ENCODE results near the gene MX2. TPM values are rescaled to one million over a fixed set of nuclear protein-coding genes. Genes with fewer than 3 reads are reported as not detected.

MX2 gene
- total and polyA plus RNA-seq, 2 donors (not counting 3 experiments of a cell fraction or from before 2014, with no cell fraction given) = 0.01 TPM; not detected in 1

DNA sequence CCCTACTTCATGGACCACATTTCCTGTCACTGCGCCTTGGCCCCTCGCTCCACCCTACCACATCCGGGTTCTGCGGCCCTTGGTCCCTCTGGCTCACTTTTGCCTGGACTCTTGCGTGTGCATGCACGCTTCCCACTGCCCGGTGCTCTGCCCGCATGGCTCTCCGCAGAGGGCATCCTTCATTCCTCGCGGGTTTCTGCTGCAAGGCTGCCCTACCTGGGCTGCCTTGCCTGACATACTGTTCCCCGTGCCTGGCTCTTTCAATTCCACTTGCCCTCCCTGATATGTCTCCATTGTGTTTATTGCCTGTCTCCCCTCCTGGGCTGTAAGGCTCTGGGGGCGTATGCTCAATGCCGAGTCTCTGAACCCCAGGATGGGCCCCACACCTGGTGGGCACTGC is 26.4 kb downstream of the MX2 start:
- Histone ChIP-seq H2AFZ (ENCODE audit: low read depth, low read length) (no peak overlapping the region), H3K9ac (replicated peaks; ENCODE audit: extremely low read depth, insufficient read depth, low read length) (no peak overlapping the region), H3K4me1 (ENCODE audit: control insufficient read depth, extremely low read depth, insufficient read depth, low read length) (no peaks in the 10 kb centered on the region), H4K20me1 (replicated peaks; ENCODE audit: control insufficient read depth, extremely low read depth, insufficient read depth, low read length) (no peaks in the 10 kb centered on the region), H3K27ac (ENCODE audit: insufficient read depth, low read depth, low read length) (no peak overlapping the region), H3K27me3 (ENCODE audit: control insufficient read depth in 2 of 2, insufficient read depth in 2 of 2, low read length in 2 of 2) (no peaks in the 10 kb centered on the region), H3K79me2 (ENCODE audit: control insufficient read depth, insufficient read depth, low read length) (no peaks in the 10 kb centered on the region), H3K36me3 (ENCODE audit: control insufficient read depth in 2 of 2, extremely low read depth in 1 of 2, insufficient read depth in 2 of 2, low read length in 2 of 2) (no peaks in the 10 kb centered on the region), H3K9me1 (replicated peaks; ENCODE audit: control insufficient read depth, extremely low read depth, insufficient read depth, low read length) (no peaks in the 10 kb centered on the region), H3K4me3 (replicated peaks in 1 of 3; ENCODE audit: insufficient read depth in 1 of 3, low read depth in 1 of 3, low read length in 3 of 3) (no peak overlapping the region), H3K4me2 (ENCODE audit: insufficient read depth, low read length) (no peak overlapping the region), H3K9me3 (replicated peaks; ENCODE audit: control insufficient read depth, insufficient read depth, low read length) (no peaks in the 10 kb centered on the region)
- ChIA-PET POLR2A (no interaction called here), CTCF (no interaction called here)
- DNase-seq (ENCODE audit: low read depth, low spot score) (no peak), FAIRE-seq (no peak)
- intact Hi-C loops (cut with micrococcal nuclease) (no loop called here), dilution Hi-C loops (cut with MboI; ENCODE audit: extremely low pct_ligation_motif_present, low sequenced_read_pairs) (no loop called here)
- no peak for TF ChIP-seq JUN (IDR thresholded peaks at IDR 0.05; ENCODE audit: borderline replicate concordance, insufficient read depth, insufficient read length, low read depth)
- TF ChIP-seq FOS (IDR thresholded peaks at IDR 0.05; ENCODE audit: borderline replicate concordance, insufficient read depth, low read length) = no peak
- no peak for TF ChIP-seq MYC (IDR thresholded peaks at IDR 0.05; ENCODE audit: low read depth, low read length)
- TF ChIP-seq POLR2A (IDR thresholded peaks at IDR 0.05; ENCODE audit: low read depth, low read length) = no peak
- TF ChIP-seq, protein P1, sequence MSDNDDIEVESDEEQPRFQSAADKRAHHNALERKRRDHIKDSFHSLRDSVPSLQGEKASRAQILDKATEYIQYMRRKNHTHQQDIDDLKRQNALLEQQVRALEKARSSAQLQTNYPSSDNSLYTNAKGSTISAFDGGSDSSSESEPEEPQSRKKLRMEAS (IDR thresholded peaks at IDR 0.05; ENCODE audit: insufficient read depth, insufficient read length) = no peak
- TF ChIP-seq, protein P2, sequence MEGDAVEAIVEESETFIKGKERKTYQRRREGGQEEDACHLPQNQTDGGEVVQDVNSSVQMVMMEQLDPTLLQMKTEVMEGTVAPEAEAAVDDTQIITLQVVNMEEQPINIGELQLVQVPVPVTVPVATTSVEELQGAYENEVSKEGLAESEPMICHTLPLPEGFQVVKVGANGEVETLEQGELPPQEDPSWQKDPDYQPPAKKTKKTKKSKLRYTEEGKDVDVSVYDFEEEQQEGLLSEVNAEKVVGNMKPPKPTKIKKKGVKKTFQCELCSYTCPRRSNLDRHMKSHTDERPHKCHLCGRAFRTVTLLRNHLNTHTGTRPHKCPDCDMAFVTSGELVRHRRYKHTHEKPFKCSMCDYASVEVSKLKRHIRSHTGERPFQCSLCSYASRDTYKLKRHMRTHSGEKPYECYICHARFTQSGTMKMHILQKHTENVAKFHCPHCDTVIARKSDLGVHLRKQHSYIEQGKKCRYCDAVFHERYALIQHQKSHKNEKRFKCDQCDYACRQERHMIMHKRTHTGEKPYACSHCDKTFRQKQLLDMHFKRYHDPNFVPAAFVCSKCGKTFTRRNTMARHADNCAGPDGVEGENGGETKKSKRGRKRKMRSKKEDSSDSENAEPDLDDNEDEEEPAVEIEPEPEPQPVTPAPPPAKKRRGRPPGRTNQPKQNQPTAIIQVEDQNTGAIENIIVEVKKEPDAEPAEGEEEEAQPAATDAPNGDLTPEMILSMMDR (IDR thresholded peaks at IDR 0.05; ENCODE audit: extremely low read depth in 1 of 2, insufficient read depth in 1 of 2, low read depth in 1 of 2, low read length in 2 of 2) = no peak
- no peak for TF ChIP-seq POLR2AphosphoS5 (IDR thresholded peaks at IDR 0.05; ENCODE audit: insufficient read depth, low read depth, low read length)
- no peak for TF ChIP-seq GATA2 (IDR thresholded peaks at IDR 0.05; ENCODE audit: insufficient read depth, insufficient read length, low read depth, low read length)
- no peak for TF ChIP-seq EZH2 (IDR thresholded peaks at IDR 0.05; ENCODE audit: borderline replicate concordance, low read depth, low read length, severe bottlenecking)
- no TSS peak for BruUV-seq (replicated peaks)

Data from endothelial cell of umbilical vein (primary cell).